Fibroblast of lung (primary cell): ENCODE data around the gene RABAC1.

ENCODE experiments used
- EZH2 ChIP-seq: IDR thresholded peaks from 2 replicates; pipeline ENCODE4 v1.5.1; 2012; ENCODE audit warnings: low read length, control low read depth, mild to moderate bottlenecking; ENCODE audit errors: missing control alignments
- TF ChIP-seq, protein P1 (sequence below), 2 donors: IDR thresholded peaks in 1 of 2; conservative IDR thresholded peaks in 1 of 2; 1 replicate in 1 of 2; 2 replicates in 1 of 2; pipeline ENCODE4 v1.5.1; 2011 to 2012; ENCODE audit warnings: low read length in 2 of 2, control low read depth in 1 of 2, inconsistent platforms in 1 of 2, low read depth in 1 of 2, mild to moderate bottlenecking in 1 of 2

DNA sequence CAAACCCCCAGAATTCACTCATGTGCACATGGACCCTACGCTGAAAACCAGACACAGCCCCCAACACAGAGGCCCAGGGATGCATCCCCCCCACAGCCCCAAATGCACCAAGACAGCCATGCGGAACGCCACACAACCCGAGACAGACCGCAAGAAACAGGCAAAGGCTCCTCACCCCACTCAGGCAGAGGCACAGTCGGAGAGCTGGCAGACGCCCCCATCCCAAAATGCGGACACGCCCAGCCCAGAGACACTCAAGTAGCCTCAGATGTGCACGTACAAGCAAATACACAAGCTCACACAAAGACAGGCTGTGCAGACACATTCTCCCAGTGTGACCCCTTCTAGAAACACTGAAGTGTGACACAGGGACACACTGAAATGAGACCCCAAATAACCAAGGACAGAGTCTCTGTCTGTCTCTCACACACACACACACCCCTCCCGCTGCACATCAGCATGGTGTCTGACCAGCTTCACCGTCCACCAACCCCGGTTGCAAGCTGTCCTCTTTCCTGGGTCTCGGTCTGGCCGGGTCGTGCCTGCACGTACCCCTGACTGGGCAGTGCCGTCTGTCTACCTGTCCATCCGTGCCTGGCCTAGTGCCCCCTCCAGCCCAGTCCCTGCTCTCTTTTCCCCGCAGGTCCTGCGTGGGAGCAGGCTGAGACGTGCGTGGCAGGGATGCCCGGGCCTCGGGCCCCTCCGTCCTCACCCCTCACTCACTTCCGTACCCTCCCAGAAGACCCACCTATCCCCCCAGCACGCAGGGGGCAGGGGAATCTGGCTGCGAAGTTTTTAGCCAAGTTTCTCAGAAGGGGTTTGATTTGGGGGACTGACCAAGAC is 47.0 kb downstream of the RABAC1 start:
- TF ChIP-seq, protein P1, sequence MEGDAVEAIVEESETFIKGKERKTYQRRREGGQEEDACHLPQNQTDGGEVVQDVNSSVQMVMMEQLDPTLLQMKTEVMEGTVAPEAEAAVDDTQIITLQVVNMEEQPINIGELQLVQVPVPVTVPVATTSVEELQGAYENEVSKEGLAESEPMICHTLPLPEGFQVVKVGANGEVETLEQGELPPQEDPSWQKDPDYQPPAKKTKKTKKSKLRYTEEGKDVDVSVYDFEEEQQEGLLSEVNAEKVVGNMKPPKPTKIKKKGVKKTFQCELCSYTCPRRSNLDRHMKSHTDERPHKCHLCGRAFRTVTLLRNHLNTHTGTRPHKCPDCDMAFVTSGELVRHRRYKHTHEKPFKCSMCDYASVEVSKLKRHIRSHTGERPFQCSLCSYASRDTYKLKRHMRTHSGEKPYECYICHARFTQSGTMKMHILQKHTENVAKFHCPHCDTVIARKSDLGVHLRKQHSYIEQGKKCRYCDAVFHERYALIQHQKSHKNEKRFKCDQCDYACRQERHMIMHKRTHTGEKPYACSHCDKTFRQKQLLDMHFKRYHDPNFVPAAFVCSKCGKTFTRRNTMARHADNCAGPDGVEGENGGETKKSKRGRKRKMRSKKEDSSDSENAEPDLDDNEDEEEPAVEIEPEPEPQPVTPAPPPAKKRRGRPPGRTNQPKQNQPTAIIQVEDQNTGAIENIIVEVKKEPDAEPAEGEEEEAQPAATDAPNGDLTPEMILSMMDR (conservative IDR thresholded peaks at IDR 0.05 in 1 of 2, IDR thresholded peaks at IDR 0.05 in 1 of 2; ENCODE audit: low read depth in 1 of 2, low read length in 2 of 2): no peak
- peak; percentile 100 for TF ChIP-seq EZH2
